ENCODE results near the gene SLC7A6OS.

SLC7A6OS gene

GRCh38 chr16:68309799-68310198, 947 bp downstream of the SLC7A6OS start:
- TF ChIP-seq GABPA (IDR thresholded peaks at IDR 0.05; ENCODE audit: low read depth) (no peak), CTCF (IDR thresholded peaks at IDR 0.05; ENCODE audit: insufficient read depth, low read length) (no peak), SPI1 (IDR thresholded peaks at IDR 0.05; ENCODE audit: borderline replicate concordance, low read depth) (no peak), REST (IDR thresholded peaks at IDR 0.05; ENCODE audit: insufficient replicate concordance, low read depth) (no peak), POLR2AphosphoS5 (IDR thresholded peaks at IDR 0.05; ENCODE audit: low read depth) (no peak)
- Histone ChIP-seq H3K4me3 (replicated peaks; ENCODE audit: insufficient read depth, low read length) (peak overlapping the region; percentile 96), H3K27ac (replicated peaks) (peak overlapping the region; percentile 88), H3K27me3 (ENCODE audit: insufficient read depth, poor library complexity, severe bottlenecking) (no peaks in the 10 kb centered on the region)
- no peak for DNase-seq (ENCODE audit: low read depth in 1 of 2, low spot score in 1 of 2)

- H3K27ac ChIP-seq (replicated peaks): no peak overlapping the region
- no peak for DNase-seq (ENCODE audit: low read depth in 1 of 2, low spot score in 1 of 2)
- no peak overlapping the region for H3K4me3 ChIP-seq (replicated peaks; ENCODE audit: insufficient read depth, low read length)
- no peaks in the 10 kb centered on the region for H3K27me3 ChIP-seq (ENCODE audit: insufficient read depth, poor library complexity, severe bottlenecking)
- no peak for TF ChIP-seq GABPA (IDR thresholded peaks at IDR 0.05; ENCODE audit: low read depth)
- no peak for TF ChIP-seq CTCF (IDR thresholded peaks at IDR 0.05; ENCODE audit: insufficient read depth, low read length)
- no peak for TF ChIP-seq REST (IDR thresholded peaks at IDR 0.05; ENCODE audit: insufficient replicate concordance, low read depth)
- no peak for TF ChIP-seq POLR2AphosphoS5 (IDR thresholded peaks at IDR 0.05; ENCODE audit: low read depth)
- no peak for TF ChIP-seq SPI1 (IDR thresholded peaks at IDR 0.05; ENCODE audit: borderline replicate concordance, low read depth)
Measured at GRCh38 chr16:68306633-68307032, 4.1 kb downstream of the SLC7A6OS start.

GRCh38 chr16:68300734-68301459, 9.8 kb downstream of the SLC7A6OS start:
- H3K27me3 ChIP-seq (ENCODE audit: insufficient read depth, poor library complexity, severe bottlenecking): no peaks in the 10 kb centered on the region
- TF ChIP-seq POLR2AphosphoS5 (IDR thresholded peaks at IDR 0.05; ENCODE audit: low read depth) (0 out of 2 replicates have a peak, but pooled peaks have one; percentile 14), GABPA (IDR thresholded peaks at IDR 0.05; ENCODE audit: low read depth) (no peak)
- H3K4me3 ChIP-seq (replicated peaks; ENCODE audit: insufficient read depth, low read length): no peak overlapping the region
- H3K27ac ChIP-seq (replicated peaks): peak overlapping the region; percentile 49
- peak in 1 of 2 experiments; percentile 18 for DNase-seq (ENCODE audit: low read depth in 1 of 2, low spot score in 1 of 2)

- no peak overlapping the region for H3K4me3 ChIP-seq (replicated peaks; ENCODE audit: insufficient read depth, low read length)
- H3K27me3 ChIP-seq (ENCODE audit: insufficient read depth, poor library complexity, severe bottlenecking): no peaks in the 10 kb centered on the region
- peak overlapping the region; percentile 49 for H3K27ac ChIP-seq (replicated peaks)
- 0 out of 2 replicates have a peak, but pooled peaks have one; percentile 36 for TF ChIP-seq POLR2AphosphoS5 (IDR thresholded peaks at IDR 0.05; ENCODE audit: low read depth)
- no peak for TF ChIP-seq REST (IDR thresholded peaks at IDR 0.05; ENCODE audit: insufficient replicate concordance, low read depth)
- TF ChIP-seq GABPA (IDR thresholded peaks at IDR 0.05; ENCODE audit: low read depth): no peak
- no peak for TF ChIP-seq CTCF (IDR thresholded peaks at IDR 0.05; ENCODE audit: insufficient read depth, low read length)
- no peak for TF ChIP-seq SPI1 (IDR thresholded peaks at IDR 0.05; ENCODE audit: borderline replicate concordance, low read depth)
- no peak for DNase-seq (ENCODE audit: low read depth in 1 of 2, low spot score in 1 of 2)
Measured at GRCh38 chr16:68299571-68300453, 10.9 kb downstream of the SLC7A6OS start.
